Small intestine (tissue), 7 donors: ENCODE data around the gene SLX1A. TPM values are rescaled to one million over a fixed set of nuclear protein-coding genes. Genes with fewer than 3 reads are reported as not detected.
"Not testable (repeated sequence)": the region's sequence is repeated elsewhere in the genome, so short reads cannot be mapped to it uniquely, and the experiment has no call there.

ENCODE experiments used
- DNase-seq, 2 donors: peaks; one replicate each; pipeline versions ENCODE4 v3.0.0 to v3.0.0-alpha.2; 2013
- FAIRE-seq: peaks from 2 replicates; lab custom pipeline; 2012; peaks lifted over from hg19 to GRCh38; lab: Jason Lieb, UNC
- H3K27ac ChIP-seq, 3 donors: one replicate each; pipeline ENCODE4 v1.5.1; 2013; ENCODE audit warnings: low read length in 2 of 3, mild to moderate bottlenecking in 2 of 3, control low read depth in 1 of 3, inconsistent platforms in 1 of 3, low read depth in 1 of 3, moderate library complexity in 1 of 3
- H3K27me3 ChIP-seq, 3 donors: one replicate each; pipeline ENCODE4 v1.6.1; 2013; ENCODE audit warnings: low read length in 3 of 3, inconsistent platforms in 1 of 3; ENCODE audit not compliant: control insufficient read depth in 3 of 3, insufficient read depth in 3 of 3
- H3K36me3 ChIP-seq, 3 donors: one replicate each; pipeline ENCODE4 v1.6.1; 2013; ENCODE audit warnings: low read length in 3 of 3, inconsistent platforms in 1 of 3, low read depth in 1 of 3, mild to moderate bottlenecking in 1 of 3, moderate library complexity in 1 of 3; ENCODE audit not compliant: control insufficient read depth in 3 of 3, insufficient read depth in 2 of 3
- H3K4me1 ChIP-seq, 3 donors: one replicate each; pipeline ENCODE4 v1.6.1; 2013; ENCODE audit warnings: low read length in 2 of 3, inconsistent platforms in 1 of 3, low read depth in 1 of 3, mild to moderate bottlenecking in 1 of 3, moderate library complexity in 1 of 3; ENCODE audit not compliant: control insufficient read depth in 3 of 3, insufficient read depth in 2 of 3
- H3K4me3 ChIP-seq, 3 donors: one replicate each; pipeline ENCODE4 v1.5.1; 2013; ENCODE audit warnings: low read length in 3 of 3, control low read depth in 1 of 3, inconsistent platforms in 1 of 3, low read depth in 1 of 3, mild to moderate bottlenecking in 1 of 3, moderate library complexity in 1 of 3
- H3K9me3 ChIP-seq, 2 donors: one replicate each; pipeline ENCODE4 v1.6.1; 2013; ENCODE audit warnings: low read depth in 1 of 2, low read length in 1 of 2; ENCODE audit not compliant: control insufficient read depth in 2 of 2, insufficient read depth in 1 of 2
- WGBS, 3 donors: extraction: QIAGEN DNeasy Blood & Tissue Kit; methylation state at CpG; one replicate each; pipeline ENCODE4 v1.1.7; 2013; 5-methylcytosine and 5-hydroxymethylcytosine counted together
- polyA plus RNA-seq, 4 donors: library from polyadenylated mRNA; stranded (reverse) in 3 of 4; unstranded in 1 of 4; fragments of 200-250 nt in 3 of 4; fragments of 120-200 nt in 1 of 4; gene quantifications; one replicate each; pipeline versions ENCODE4 v1.2.1 to v1.2.3, GENCODE V29; 2013
- donor health status: healthy with polysubstance abuse.
- donor health status: control.
- donor health status: control.
- donor health status: Bipolar disorder and iron deficiency.
- donor health status: healthy.

The SLX1A gene
- polyA plus RNA-seq, 4 donors, result 77.2 to 318 (median 185) TPM

GRCh38 chr16:30194172-30194925, 674 bp downstream of the SLX1A start:
- FAIRE-seq, DNase-seq, H3K9me3 ChIP-seq, H3K27me3 ChIP-seq, H3K4me1 ChIP-seq, H3K36me3 ChIP-seq: not testable (repeated sequence)
- WGBS, 3 donors, result 1 to 7% (median 5%) methylated on average over 13 to 18 of the region's 60 CpGs
- peak overlapping the region in 2 of 3 donors; percentile 41 to 48 for H3K4me3 ChIP-seq
- H3K27ac ChIP-seq, result peak overlapping the region; percentile 65 to 82 (median 81)

- not testable (repeated sequence) for H3K9me3 ChIP-seq, DNase-seq, H3K4me3 ChIP-seq, FAIRE-seq, H3K27me3 ChIP-seq, H3K36me3 ChIP-seq, H3K4me1 ChIP-seq
- H3K27ac ChIP-seq, result peak overlapping the region in 2 of 3 donors; percentile 73 to 81
- 50 to 72% (median 54%) methylated on average over 1 of the region's 2 CpGs for WGBS, 3 donors
Measured at GRCh38 chr16:30197001-30197400, 3.3 kb downstream of the SLX1A start.

GRCh38 chr16:30199049-30199448, 5.4 kb downstream of the SLX1A start, which contains the start of gene SULT1A3:
Gene SULT1A3, plus strand, starts transcription at chr16:30199255. Its CDS starts 1,474 bp downstream, at chr16:30200729.
- H3K36me3 ChIP-seq, DNase-seq, H3K4me3 ChIP-seq, H3K9me3 ChIP-seq, H3K27me3 ChIP-seq, FAIRE-seq, H3K27ac ChIP-seq, H3K4me1 ChIP-seq: not testable (repeated sequence)
- WGBS, 3 donors, result no CpG with 5 or more reads among the region's 3 CpGs

- not testable (repeated sequence) for H3K27ac ChIP-seq, FAIRE-seq, H3K9me3 ChIP-seq, H3K27me3 ChIP-seq, H3K4me1 ChIP-seq, DNase-seq, H3K4me3 ChIP-seq, H3K36me3 ChIP-seq
- no CpG with 5 or more reads among the region's 15 CpGs for WGBS, 3 donors
Measured at GRCh38 chr16:30199608-30200343, 6.1 kb downstream of the SLX1A start.

GRCh38 chr16:30205541-30206236, 12.0 kb downstream of the SLX1A start:
- not testable (repeated sequence) for H3K27ac ChIP-seq, H3K36me3 ChIP-seq, H3K9me3 ChIP-seq, H3K27me3 ChIP-seq, DNase-seq, H3K4me1 ChIP-seq, FAIRE-seq
- WGBS, 3 donors, result 0 to 1% (median 1%) methylated on average over 14 to 20 of the region's 52 CpGs
- peak overlapping the region in 2 of 3 donors; percentile 41 to 43 for H3K4me3 ChIP-seq

- WGBS, 3 donors, result no CpG with 5 or more reads among the region's 33 CpGs
- H3K27me3 ChIP-seq, H3K4me1 ChIP-seq, DNase-seq, H3K36me3 ChIP-seq, H3K27ac ChIP-seq, H3K9me3 ChIP-seq, FAIRE-seq: not testable (repeated sequence)
- H3K4me3 ChIP-seq, result peak overlapping the region in 2 of 3 donors; percentile 41 to 43
Measured at GRCh38 chr16:30206252-30206651, 12.6 kb downstream of the SLX1A start.

GRCh38 chr16:30207063-30207704, 13.5 kb downstream of the SLX1A start:
- not testable (repeated sequence) for FAIRE-seq, H3K4me1 ChIP-seq, H3K4me3 ChIP-seq, DNase-seq, H3K36me3 ChIP-seq, H3K27ac ChIP-seq, H3K9me3 ChIP-seq, H3K27me3 ChIP-seq
- 25 to 48% (median 45%) methylated on average over 2 of the region's 9 CpGs for WGBS, 3 donors

GRCh38 chr16:30209032-30209431, 15.4 kb downstream of the SLX1A start:
- FAIRE-seq, DNase-seq, H3K27ac ChIP-seq, H3K27me3 ChIP-seq, H3K4me1 ChIP-seq, H3K36me3 ChIP-seq, H3K9me3 ChIP-seq, H3K4me3 ChIP-seq: not testable (repeated sequence)
- WGBS, 3 donors, result 0 to 12% (median 0%) methylated on average over 2 to 4 of the region's 6 CpGs
